Stimulated activated CD8-positive, alpha-beta memory T cell treated with anti-CD3 and anti-CD28 coated beads, Interleukin-4, amount 100 ng/mL, for 24 hours (primary cell): Measurements from ENCODE around the gene RNU7-1.

ENCODE experiments used
- DNase-seq: peaks from one replicate; pipeline ENCODE4 v3.0.0-alpha.2; 2020; ENCODE audit warnings: low read depth

RNU7-1 gene

DNA sequence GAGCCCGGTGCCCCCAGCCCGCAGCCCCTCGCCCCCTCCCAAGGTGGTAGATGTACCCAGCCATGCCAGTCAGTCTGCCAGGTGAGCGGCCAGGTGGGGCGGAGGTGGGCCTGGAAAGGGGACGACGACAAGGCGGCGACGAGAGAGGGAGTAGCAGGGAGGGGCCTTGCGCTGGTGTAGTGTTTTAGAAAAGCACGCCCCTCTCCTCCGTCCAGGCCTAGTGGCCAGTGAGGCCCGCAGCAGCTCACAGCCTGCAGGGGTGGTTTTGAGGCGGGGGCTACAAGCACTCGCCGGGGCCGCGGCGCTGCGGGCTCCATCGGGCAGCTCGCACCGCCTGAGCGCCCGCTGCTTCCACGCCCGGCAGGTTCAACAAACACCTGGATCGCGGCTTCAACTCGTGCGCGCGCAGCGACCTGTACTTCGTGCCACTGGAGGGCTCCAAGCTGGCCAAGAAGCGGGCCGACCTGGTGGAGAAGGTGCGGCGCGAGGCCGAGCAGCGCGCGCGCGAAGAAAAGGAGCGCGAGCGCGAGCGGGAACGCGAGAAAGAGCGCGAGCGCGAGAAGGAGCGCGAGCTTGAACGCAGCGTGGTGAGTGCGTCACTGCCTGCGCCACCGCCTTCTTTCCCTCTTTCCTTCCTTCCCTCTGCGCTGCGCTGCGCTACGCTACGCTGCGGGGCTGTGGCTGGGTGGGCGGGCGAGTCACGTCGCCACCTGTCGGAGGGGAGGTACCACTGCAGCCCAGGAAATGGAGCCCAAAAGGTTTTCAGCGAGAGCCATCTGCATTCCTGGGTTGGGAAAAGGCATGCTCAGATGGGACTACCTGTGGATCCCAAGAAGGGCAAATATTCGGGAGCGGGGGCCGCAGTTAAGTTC, 5.9 kb upstream of the RNU7-1 start:
- peak; percentile 86 for DNase-seq

DNA sequence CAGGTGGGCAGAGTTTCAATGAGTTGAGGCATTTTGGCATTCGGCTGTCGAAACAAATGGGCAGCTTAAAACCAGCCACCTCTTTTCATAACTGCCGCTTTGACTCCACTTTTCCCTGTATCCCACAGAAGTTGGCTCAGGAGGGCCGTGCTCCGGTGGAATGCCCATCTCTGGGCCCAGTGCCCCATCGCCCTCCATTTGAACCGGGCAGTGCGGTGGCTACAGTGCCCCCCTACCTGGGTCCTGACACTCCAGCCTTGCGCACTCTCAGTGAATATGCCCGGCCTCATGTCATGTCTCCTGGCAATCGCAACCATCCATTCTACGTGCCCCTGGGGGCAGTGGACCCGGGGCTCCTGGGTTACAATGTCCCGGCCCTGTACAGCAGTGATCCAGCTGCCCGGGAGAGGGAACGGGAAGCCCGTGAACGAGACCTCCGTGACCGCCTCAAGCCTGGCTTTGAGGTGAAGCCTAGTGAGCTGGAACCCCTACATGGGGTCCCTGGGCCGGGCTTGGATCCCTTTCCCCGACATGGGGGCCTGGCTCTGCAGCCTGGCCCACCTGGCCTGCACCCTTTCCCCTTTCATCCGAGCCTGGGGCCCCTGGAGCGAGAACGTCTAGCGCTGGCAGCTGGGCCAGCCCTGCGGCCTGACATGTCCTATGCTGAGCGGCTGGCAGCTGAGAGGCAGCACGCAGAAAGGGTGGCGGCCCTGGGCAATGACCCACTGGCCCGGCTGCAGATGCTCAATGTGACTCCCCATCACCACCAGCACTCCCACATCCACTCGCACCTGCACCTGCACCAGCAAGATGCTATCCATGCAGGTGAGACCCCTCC, 5.0 kb upstream of the RNU7-1 start:
- no peak for DNase-seq

DNA sequence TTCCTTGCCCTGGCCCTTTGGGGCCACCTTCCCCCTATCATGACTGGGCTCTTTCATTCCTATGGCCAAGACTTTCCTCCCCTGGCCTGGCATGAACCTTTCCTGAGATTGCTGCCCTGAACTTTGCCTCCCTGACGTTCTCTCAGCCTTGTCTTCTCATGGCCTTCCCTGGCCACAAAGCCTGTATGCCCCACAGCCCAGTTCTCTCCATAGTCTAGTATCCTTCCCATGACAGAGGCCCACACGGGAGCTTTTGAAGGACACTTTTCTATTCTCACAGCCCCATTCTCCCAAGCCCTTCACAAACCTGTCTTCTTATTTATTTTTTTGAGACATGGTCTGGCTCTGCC, 4.5 kb upstream of the RNU7-1 start:
- no peak for DNase-seq

DNA sequence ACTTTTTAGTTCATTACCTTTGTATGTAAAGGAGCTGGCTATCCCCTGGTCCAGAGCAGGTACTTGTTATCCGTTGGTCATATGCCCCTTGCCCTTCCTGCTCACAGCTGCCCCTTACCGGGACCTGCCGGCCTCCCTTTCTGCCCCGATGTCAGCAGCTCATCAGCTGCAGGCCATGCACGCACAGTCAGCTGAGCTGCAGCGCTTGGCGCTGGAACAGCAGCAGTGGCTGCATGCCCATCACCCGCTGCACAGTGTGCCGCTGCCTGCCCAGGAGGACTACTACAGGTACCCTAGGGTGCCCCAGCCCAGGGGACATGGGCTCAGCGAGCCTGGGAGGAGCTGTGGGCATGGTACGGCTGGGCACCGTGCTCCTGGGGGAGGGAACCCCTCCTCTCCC, 2.3 kb upstream of the RNU7-1 start:
- no peak for DNase-seq

DNA sequence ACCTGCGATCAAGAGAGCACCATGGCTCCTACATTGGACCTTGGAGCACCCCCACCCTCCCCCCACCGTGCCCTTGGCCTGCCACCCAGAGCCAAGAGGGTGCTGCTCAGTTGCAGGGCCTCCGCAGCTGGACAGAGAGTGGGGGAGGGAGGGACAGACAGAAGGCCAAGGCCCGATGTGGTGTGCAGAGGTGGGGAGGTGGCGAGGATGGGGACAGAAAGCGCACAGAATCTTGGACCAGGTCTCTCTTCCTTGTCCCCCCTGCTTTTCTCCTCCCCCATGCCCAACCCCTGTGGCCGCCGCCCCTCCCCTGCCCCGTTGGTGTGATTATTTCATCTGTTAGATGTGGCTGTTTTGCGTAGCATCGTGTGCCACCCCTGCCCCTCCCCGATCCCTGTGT, 1.8 kb upstream of the RNU7-1 start:
- no peak for DNase-seq

DNA sequence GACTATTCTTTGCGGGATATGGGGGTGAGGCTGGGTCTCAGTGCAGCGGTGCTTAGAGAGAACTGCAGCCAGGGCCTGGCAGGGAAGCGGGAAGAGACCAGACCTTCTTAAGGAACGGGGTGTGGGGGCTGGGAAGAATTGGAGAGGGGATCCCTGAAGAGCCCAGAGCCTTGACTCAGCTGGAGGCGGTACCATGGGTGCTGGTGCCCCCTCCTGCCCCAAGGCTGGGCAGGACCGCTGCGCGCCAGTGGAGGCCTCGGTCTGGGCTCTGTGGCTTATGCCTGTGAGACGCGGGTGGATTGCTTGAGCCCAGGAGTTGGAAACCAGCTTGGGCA, 1.3 kb upstream of the RNU7-1 start:
- DNase-seq: no peak

DNA sequence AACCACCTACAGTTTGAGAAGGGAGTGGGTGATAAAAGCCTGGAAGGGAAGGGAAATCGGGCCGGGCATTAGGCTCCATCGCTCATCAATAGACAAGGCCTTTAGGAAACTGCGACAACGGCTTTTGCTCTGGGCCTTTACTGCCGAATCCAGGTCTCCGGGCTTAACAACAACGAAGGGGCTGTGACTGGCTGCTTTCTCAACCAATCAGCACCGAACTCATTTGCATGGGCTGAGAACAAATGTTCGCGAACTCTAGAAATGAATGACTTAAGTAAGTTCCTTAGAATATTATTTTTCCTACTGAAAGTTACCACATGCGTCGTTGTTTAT, 261 bp upstream of the RNU7-1 start:
- DNase-seq: no peak

DNA sequence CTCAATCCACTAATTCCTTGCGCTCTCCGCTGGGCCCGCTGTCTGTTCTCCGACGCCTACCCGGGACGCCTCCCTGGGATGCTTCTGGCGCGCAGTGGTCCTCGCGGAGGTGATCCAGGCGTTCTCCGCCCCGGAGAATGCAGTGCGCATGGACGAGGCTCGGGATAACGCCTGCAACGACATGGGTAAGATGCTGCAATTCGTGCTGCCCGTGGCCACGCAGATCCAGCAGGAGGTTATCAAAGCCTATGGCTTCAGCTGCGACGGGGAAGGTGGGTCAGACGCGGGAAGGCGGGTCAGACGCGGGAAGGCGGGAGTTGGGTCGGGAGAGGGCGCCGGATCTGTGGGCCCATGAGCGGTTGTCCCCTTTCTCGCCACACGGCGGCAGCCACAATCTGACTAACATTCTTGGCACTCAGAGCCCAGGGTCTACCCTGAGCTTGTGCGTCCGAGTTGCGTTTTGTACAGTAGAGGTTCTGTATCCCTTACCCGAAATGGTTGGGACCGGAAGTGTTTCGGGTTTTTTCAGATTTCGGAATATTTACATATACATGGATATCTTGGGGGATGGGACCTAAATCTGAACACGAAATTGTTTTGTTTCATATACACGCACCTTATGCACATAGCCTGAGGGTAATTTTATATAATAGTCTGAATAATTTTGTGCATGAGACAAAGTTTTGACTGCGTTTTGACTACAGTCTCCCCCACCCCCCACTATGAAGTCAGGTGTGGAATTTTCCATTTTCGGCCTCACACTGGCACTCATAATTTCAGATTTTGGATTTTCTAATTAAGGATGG, 968 bp downstream of the RNU7-1 start:
- DNase-seq: peak; percentile 78

DNA sequence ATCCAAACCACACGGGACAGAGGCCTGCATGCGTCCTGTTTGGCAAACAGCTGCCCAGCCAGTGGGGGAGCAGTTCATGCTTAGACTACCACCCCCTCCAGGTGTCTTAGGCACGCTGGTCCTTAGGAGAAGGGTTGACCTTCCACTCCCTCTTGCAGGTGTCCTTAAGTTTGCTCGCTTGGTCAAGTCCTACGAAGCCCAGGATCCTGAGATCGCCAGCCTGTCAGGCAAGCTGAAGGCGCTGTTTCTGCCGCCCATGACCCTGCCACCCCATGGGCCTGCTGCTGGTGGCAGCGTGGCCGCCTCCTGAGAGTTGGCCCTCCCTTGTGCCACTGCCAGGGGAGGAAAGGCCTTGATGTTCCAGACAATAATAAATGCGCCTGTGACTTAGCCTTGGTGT, 2.0 kb downstream of the RNU7-1 start:
- DNase-seq: no peak

DNA sequence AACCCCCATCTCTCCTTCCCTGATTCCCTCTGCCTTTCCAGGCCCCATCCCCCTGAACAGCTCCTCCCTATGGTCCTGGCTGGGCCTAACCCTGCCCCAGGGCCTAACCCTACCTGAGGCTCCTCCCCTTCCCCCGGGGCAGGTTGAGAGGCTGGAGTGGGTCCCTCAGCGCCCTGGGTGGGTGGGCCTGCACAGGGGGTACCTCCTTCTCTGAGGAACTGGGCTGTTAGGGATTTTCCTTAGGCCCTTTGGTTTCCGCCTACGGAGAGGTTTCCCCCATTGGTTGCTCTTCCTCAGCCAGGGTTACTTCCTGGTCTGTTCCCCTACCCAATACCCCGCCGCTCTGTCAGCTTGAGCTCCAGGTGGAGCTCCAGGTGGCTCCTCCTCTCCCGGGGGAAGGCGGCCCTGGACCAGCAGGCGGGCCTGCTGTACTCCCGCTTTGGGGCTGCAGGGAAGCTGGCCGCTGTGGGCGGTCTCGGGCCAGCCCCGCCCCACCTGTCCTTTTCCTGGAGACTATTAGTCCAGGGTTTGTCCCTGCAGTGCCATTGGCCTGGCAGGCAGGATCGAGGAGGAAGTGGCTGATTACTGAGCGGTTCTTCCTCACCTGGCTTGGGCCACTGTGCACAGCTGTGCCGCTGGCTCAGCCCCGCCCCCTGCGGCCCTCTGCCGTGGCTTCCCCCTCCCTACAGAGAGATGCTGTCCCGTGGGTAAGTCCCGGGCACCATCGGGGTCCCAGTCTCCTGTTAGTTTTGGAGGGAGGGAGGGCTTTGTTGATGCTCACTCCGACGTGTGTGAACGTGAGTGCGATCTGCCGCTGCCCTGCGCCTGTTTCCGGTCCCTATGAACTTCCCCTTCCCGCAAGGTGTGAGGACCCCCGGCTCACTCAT, 2.7 kb downstream of the RNU7-1 start:
- DNase-seq: no peak

DNA sequence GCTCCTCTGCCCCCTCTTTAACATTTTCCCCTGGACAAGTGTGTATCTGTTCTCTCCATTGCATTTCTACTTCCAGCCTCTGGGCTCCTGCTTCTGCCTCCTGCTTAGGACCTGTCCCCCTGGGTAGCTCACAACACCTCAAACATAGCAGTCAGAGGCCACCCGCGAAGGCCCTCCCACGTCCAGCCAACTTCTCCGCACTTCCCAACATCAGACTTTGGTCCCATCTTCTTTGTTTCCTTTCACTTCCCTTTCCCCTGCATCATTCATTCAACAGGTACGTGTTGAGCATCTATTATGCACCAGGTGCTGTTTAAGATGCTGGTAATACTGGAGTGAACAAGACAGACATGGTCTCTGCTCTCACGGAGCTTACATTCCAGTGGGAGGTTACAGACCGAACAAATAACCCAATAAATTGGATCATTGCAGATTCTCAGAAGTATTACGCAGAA, 3.3 kb downstream of the RNU7-1 start:
- DNase-seq: no peak

DNA sequence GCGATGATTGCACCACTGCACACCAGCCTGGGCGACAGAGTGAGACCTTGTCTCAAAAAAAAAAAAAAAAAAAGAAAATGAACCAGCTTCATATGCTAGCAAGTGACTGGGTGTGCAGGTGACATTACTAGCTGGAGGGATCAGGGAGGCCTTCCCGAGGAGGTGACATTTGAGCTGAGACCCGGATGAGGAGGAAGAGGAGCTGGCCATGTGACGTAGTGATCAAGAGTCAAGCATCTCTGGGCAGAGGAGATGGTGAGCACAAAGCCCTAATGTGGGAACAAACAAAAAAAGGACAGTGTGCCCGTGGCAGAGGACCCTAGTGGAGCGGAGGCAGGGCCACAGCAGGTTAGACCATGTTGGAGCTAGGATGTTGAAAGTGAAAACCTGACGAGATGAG, 4.0 kb downstream of the RNU7-1 start:
- DNase-seq: no peak

DNA sequence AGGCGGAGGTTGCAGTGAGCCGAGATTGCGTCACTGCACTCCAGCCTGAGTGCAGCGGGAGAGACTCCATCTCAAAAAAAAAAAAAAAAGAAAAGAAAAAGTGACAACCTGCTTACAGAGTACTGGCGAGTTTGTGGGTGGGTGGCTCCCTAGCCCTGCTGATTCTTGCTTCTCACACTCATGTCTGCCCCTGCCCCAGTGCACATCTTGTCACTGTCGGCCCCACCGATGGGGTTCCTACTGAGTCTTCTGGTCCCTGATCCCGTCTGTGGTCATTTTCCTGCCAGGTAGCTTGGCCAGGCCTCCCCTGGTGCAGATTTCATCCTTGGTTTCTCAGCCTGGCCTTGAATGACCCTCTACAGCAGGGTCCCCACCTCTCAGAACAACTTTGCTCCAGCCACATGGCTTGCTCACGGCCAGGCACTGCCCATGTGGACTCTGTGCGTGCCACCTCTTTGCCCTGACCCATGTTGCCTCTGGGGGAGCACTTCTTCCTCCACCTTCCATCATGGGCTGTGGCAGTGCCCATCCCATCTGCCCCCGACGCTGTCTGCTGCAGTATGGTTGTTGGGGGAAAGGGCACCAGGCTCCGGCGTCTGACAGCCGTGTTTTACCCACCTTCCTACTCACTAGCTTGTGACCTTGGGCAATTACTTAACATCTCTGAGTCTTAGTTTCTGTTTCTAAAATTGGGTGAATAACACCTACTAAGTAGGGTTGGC, 5.4 kb downstream of the RNU7-1 start:
- no peak for DNase-seq

DNA sequence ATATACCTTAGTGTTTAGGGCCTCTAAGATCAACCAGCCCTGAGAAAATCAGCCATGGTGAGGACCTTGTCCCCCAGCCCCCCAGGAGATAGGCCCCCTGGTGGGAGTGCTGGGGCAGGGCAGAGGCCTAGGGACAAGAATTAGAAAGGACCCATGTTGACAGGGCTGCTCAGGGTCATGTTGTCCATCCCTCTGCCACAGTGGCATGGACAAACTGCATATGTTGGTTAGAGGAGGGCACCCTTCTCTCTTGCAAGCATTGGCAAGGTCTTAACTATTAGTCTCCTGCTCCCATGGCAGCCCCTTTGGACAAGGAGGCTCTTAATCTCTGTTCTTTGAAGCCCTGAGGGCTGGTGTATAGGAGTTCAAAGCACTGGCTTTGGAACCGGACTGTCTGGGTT, 6.8 kb downstream of the RNU7-1 start:
- DNase-seq: no peak

DNA sequence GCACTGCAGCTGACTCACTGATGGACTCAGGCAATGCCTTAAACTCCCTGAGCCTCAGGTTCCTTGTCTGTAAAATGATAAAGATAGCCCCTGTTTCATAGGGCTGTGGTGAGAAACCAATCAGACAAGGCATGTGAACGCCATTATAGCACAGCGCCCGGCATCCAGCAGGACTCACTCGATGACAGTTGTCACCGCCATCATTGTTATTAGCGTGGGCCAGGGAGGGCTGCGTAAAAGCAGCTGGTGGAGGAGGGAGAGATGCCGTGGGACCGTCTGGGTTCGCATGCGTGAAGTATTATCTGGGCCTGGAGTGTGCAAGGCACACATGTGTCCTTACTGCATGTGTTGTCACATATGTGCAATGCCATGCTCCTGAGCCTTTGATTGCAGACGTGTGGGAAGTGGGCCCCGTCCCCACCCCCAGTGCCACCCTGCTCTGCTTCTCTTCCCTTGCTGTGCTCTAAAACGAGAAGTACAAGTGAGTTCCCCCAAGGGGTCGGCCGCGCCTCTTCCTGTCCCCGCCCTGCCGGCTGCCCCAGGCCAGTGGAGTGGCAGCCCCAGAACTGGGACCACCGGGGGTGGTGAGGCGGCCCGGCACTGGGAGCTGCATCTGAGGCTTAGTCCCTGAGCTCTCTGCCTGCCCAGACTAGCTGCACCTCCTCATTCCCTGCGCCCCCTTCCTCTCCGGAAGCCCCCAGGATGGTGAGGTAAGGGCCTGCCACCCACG, 7.4 kb downstream of the RNU7-1 start, which contains the start of gene PTPN6:
PTPN6 (plus strand) TSS at position 546 of the 730 bp plus-strand sequence; CDS start at position 703, 157 bp downstream.
- DNase-seq: no peak

DNA sequence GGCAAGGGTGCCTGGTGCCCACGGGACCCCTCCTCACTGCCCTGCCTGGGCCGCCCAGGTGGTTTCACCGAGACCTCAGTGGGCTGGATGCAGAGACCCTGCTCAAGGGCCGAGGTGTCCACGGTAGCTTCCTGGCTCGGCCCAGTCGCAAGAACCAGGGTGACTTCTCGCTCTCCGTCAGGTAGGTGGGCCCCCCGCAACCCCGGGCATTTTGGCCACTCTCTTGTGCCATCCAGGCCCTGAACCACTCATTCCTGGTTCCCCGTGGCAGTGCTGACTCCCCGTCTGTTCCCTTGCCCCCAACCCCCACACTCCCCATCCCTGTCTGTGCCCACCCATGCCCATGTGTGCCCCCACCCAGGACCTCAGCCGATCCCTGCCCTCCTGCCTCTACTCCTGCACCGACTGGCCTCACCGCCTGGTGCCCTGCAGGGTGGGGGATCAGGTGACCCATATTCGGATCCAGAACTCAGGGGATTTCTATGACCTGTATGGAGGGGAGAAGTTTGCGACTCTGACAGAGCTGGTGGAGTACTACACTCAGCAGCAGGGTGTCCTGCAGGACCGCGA, 8.0 kb downstream of the RNU7-1 start:
- no peak for DNase-seq

DNA sequence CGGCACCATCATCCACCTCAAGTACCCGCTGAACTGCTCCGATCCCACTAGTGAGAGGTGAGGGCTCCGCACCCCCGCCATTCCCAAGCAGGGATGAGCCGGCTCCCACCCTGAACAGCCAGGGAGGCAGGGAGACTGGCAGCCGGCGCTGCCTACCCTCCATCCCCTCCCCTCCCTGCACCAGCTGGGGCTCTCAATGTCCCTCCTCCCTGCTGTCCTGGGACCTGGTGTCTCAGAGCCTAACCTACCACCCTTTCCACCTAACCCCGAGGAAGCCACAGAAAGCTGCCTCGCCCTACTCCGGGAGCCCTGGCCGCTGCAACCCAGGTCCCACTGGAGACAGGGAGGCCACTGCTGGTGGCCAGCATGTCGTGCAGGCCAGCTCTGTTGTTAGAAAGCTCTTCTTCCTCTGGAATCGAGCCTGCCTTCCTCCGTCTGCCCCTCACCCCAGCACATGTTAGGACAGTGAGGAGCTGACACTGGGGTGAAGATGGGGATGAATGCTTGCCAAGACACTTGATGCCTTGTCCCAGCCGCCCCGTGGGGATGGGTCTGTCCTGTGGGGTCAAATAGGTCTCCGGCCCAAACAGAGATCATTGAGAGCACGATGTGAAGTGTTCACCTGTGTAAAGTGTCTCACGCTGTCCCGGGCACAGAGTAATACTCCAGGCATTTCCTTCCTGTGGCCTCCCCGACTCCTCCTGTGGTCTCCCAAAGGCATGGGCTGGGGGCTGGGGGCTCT, 8.7 kb downstream of the RNU7-1 start:
- DNase-seq: no peak

DNA sequence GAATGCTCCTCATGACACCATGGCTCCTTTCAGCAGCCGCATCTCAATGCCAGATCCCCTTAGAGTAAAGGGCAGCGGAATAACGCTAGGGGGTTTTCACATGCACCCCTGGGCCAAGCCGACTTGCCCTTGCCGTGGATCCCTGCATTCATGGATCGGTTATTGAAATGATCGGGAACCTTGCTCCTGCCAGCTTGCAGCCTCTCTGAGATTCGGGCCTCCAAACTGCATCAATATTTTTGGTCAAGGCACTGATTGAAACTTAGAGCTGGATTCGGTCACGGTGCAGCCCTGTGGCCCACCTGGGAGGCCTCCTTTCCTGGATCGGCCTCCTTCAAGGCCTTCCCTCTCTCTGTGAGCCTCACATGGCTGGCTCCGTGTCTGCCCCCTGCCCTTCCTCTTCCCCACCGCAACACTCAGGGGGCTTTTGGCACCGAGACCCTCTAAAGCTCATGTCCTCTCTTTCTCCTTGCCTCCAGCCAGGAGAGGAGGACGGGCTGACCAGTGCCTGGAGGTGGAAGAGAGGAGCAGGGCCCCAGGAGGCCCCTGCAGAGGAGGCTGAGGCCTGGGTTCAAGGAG, 9.3 kb downstream of the RNU7-1 start:
- DNase-seq: no peak
